ENCODE data around the gene RPL15. TPM values are rescaled to one million over a fixed set of nuclear protein-coding genes. Genes with fewer than 3 reads are reported as not detected.

RPL15 gene
- total RNA-seq, 1 donor from 2014 or later: 1,859 TPM

DNA sequence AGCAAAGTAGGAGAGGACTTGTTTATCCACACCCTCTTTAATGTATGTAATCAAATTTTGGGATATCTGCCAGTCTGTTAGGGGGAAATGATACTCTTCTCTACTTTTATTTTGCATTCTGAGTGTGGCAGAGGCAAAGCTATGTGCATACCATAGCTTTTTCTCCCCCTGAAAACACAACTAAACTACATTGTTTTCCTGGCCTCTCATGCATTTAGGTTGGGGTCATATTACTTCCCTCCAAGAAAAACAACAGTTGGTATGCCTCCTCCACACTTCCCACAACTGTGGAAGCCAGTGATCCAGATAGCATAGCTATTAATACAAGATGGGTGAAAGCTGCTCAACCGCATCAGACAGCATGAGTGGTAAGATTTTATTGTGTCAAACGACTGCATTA lies 6.9 kb downstream of the RPL15 start:
- no peak overlapping the region for H3K4me3 Mint-ChIP-seq (ENCODE audit: low read depth)
- H3K27ac Mint-ChIP-seq: no peak overlapping the region
- no peak for TF ChIP-seq CTCF (IDR thresholded peaks at IDR 0.05; ENCODE audit: unreplicated experiment)
- no peak for DNase-seq (ENCODE audit: low spot score, unreplicated experiment)
- H3K9me3 Mint-ChIP-seq (ENCODE audit: low read depth): no peaks in the 10 kb centered on the region
- H3K27me3 Mint-ChIP-seq: no peaks in the 10 kb centered on the region
- H3K4me1 Mint-ChIP-seq (ENCODE audit: low read depth): peaks cover 19% of the 10 kb centered on the region
- H3K36me3 Mint-ChIP-seq (ENCODE audit: insufficient read depth): peaks cover 15% of the 10 kb centered on the region

GRCh38 chr3:23926246-23926645 lies 9.3 kb downstream of the RPL15 start:
- no peak for DNase-seq (ENCODE audit: low spot score, unreplicated experiment)
- Mint-ChIP-seq H3K4me3 (ENCODE audit: low read depth) (no peak overlapping the region), H3K36me3 (ENCODE audit: insufficient read depth) (peaks cover 1% of the 10 kb centered on the region), H3K27me3 (no peaks in the 10 kb centered on the region), H3K4me1 (ENCODE audit: low read depth) (peaks cover 6% of the 10 kb centered on the region), H3K9me3 (ENCODE audit: low read depth) (no peaks in the 10 kb centered on the region), H3K27ac (no peak overlapping the region)
- TF ChIP-seq CTCF (IDR thresholded peaks at IDR 0.05; ENCODE audit: unreplicated experiment): no peak

GRCh38 chr3:23926736-23927135 lies 9.8 kb downstream of the RPL15 start:
- no peaks in the 10 kb centered on the region for H3K9me3 Mint-ChIP-seq (ENCODE audit: low read depth)
- no peak overlapping the region for H3K4me3 Mint-ChIP-seq (ENCODE audit: low read depth)
- H3K27me3 Mint-ChIP-seq: no peaks in the 10 kb centered on the region
- TF ChIP-seq CTCF (IDR thresholded peaks at IDR 0.05; ENCODE audit: unreplicated experiment): no peak
- DNase-seq (ENCODE audit: low spot score, unreplicated experiment): no peak
- no peak overlapping the region for H3K27ac Mint-ChIP-seq
- H3K36me3 Mint-ChIP-seq (ENCODE audit: insufficient read depth): peaks cover 1% of the 10 kb centered on the region
- peaks cover 6% of the 10 kb centered on the region for H3K4me1 Mint-ChIP-seq (ENCODE audit: low read depth)

- H3K27me3 Mint-ChIP-seq: no peaks in the 10 kb centered on the region
These were observed 11.6 kb downstream of the RPL15 start for GRCh38 chr3:23928524-23928923.

GRCh38 chr3:23931597-23931996 lies 14.7 kb downstream of the RPL15 start:
- no peaks in the 10 kb centered on the region for H3K9me3 Mint-ChIP-seq (ENCODE audit: low read depth)
- H3K27ac Mint-ChIP-seq: no peak overlapping the region
- DNase-seq (ENCODE audit: low spot score, unreplicated experiment): no peak
- no peak for TF ChIP-seq CTCF (IDR thresholded peaks at IDR 0.05; ENCODE audit: unreplicated experiment)
- H3K4me3 Mint-ChIP-seq (ENCODE audit: low read depth): no peak overlapping the region
- H3K4me1 Mint-ChIP-seq (ENCODE audit: low read depth): peaks cover 7% of the 10 kb centered on the region
- no peaks in the 10 kb centered on the region for H3K36me3 Mint-ChIP-seq (ENCODE audit: insufficient read depth)
- H3K27me3 Mint-ChIP-seq: no peaks in the 10 kb centered on the region

More at GRCh38 chr3:23928524-23928923, 11.6 kb downstream of the RPL15 start:
- H3K36me3 Mint-ChIP-seq (ENCODE audit: insufficient read depth): no peaks in the 10 kb centered on the region
- H3K4me1 Mint-ChIP-seq (ENCODE audit: low read depth): peaks cover 7% of the 10 kb centered on the region
- DNase-seq (ENCODE audit: low spot score, unreplicated experiment): no peak
- no peak overlapping the region for H3K4me3 Mint-ChIP-seq (ENCODE audit: low read depth)
- H3K27ac Mint-ChIP-seq: no peak overlapping the region
- H3K9me3 Mint-ChIP-seq (ENCODE audit: low read depth): no peaks in the 10 kb centered on the region
- TF ChIP-seq CTCF (IDR thresholded peaks at IDR 0.05; ENCODE audit: unreplicated experiment): no peak

All from progenitor cell of endocrine pancreas (in vitro differentiated cells).